WTC11 (cell line): ENCODE data around the gene EFCAB12. TPM values are rescaled to one million over a fixed set of nuclear protein-coding genes. Genes with fewer than 3 reads are reported as not detected.
"Not testable (repeated sequence)": the region's sequence is repeated elsewhere in the genome, so short reads cannot be mapped to it uniquely, and the experiment has no call there.

Experiments used
- ATAC-seq: fragments of 200-7000 bp; cut with Tn5 transposase; 2 replicates; pipeline ENCODE4 v1.10.0; 2021; ENCODE audit warnings: mild to moderate bottlenecking, moderate library complexity
- CTCF ChIA-PET: fragments of 300-600 bp; sonication (Branson Sonifier 250); formaldehyde crosslinking; loops from one replicate; lab custom pipeline; 2021; ENCODE audit warnings: antibody characterized with exemption; lab: Charles Lee
- POLR2A ChIA-PET: fragments of 350-600 bp; sonication (Branson Sonifier 250); formaldehyde crosslinking; loops from one replicate; lab custom pipeline; 2021; ENCODE audit warnings: antibody characterized with exemption; lab: Charles Lee
- DNase-seq: peaks from one replicate; pipeline ENCODE4 v3.0.0; 2021; ENCODE audit warnings: low spot score
- H3K27ac Mint-ChIP-seq: 2 replicates; pipeline ENCODE4 v1.8.0; 2021; ENCODE audit warnings: mixed read lengths
- H3K27me3 Mint-ChIP-seq: 2 replicates; pipeline ENCODE4 v1.8.0; 2021; ENCODE audit warnings: low read depth, mild to moderate bottlenecking, moderate library complexity, mixed read lengths
- H3K36me3 Mint-ChIP-seq: 2 replicates; pipeline ENCODE4 v1.8.0; 2021; ENCODE audit warnings: mixed read lengths
- H3K4me1 Mint-ChIP-seq: 2 replicates; pipeline ENCODE4 v1.8.0; 2022; ENCODE audit warnings: mixed read lengths
- H3K4me3 Mint-ChIP-seq: 2 replicates; pipeline ENCODE4 v1.8.0; 2021; ENCODE audit warnings: mild to moderate bottlenecking, moderate library complexity, mixed read lengths
- H3K9me3 Mint-ChIP-seq: 2 replicates; pipeline ENCODE4 v1.8.0; 2021; ENCODE audit warnings: mixed read lengths
- ATF1 ChIP-seq: sonication (generic); formaldehyde crosslinking; IDR thresholded peaks from 2 replicates; pipeline ENCODE4 v1.8.1; 2023; ENCODE audit warnings: mild to moderate bottlenecking, moderate library complexity, missing genetic modification reagents
- CDX4 ChIP-seq: fragments of 250-450 bp; sonication (Bioruptor Pico); IDR thresholded peaks from 2 replicates; pipeline ENCODE4 v1.9.0; 2021; ENCODE audit warnings: moderate library complexity, mild to moderate bottlenecking, inconsistent platforms, borderline replicate concordance
- CREM ChIP-seq: sonication (generic); formaldehyde crosslinking; IDR thresholded peaks from 2 replicates; pipeline ENCODE4 v1.8.1; 2022; ENCODE audit warnings: mild to moderate bottlenecking, missing genetic modification reagents, moderate library complexity
- ETV6 ChIP-seq: sonication (generic); formaldehyde crosslinking; IDR thresholded peaks from 2 replicates; pipeline ENCODE4 v1.8.1; 2022; ENCODE audit warnings: mild to moderate bottlenecking, missing genetic modification reagents
- FOXP4 ChIP-seq: sonication (generic); formaldehyde crosslinking; IDR thresholded peaks from 2 replicates; pipeline ENCODE4 v1.8.0; 2022; ENCODE audit warnings: mild to moderate bottlenecking, missing genetic modification reagents
- MXD4 ChIP-seq: fragments of 250-450 bp; sonication (Bioruptor Pico); IDR thresholded peaks from 2 replicates; pipeline ENCODE4 v1.8.0; 2021; ENCODE audit warnings: mild to moderate bottlenecking, moderate library complexity, borderline replicate concordance
- NR3C1 ChIP-seq: sonication (generic); formaldehyde crosslinking; conservative IDR thresholded peaks from 2 replicates; pipeline ENCODE4 v1.8.1; 2023; ENCODE audit warnings: low read depth, mild to moderate bottlenecking, missing genetic modification reagents
- TCF7 ChIP-seq: sonication (generic); formaldehyde crosslinking; IDR thresholded peaks from 2 replicates; pipeline ENCODE4 v1.8.0; 2022; ENCODE audit warnings: mild to moderate bottlenecking, low read depth, missing genetic modification reagents, moderate library complexity
- ZBTB21 ChIP-seq: sonication (generic); formaldehyde crosslinking; IDR thresholded peaks from 2 replicates; pipeline ENCODE4 v1.8.1; 2023; ENCODE audit warnings: mild to moderate bottlenecking, missing genetic modification reagents, borderline replicate concordance
- ZNF219 ChIP-seq: sonication (generic); formaldehyde crosslinking; IDR thresholded peaks from 2 replicates; pipeline ENCODE4 v1.8.0; 2023; ENCODE audit warnings: missing genetic modification reagents, mild to moderate bottlenecking, borderline replicate concordance
- total RNA-seq: library from RNA; stranded (reverse); gene quantifications from 3 replicates; pipeline ENCODE4 v1.2.3, GENCODE V29; 2021
- TF ChIP-seq, protein P1 (sequence below): sonication (generic); formaldehyde crosslinking; conservative IDR thresholded peaks from 2 replicates; pipeline ENCODE4 v1.8.1; 2023; ENCODE audit warnings: mild to moderate bottlenecking, low read depth, missing genetic modification reagents, moderate library complexity
- TF ChIP-seq, protein P2 (sequence below): sonication (generic); formaldehyde crosslinking; IDR thresholded peaks from 2 replicates; pipeline ENCODE4 v1.8.0; 2022; ENCODE audit warnings: missing genetic modification reagents
- TF ChIP-seq, protein P3 (sequence below): fragments of 250-450 bp; sonication (Bioruptor Pico); IDR thresholded peaks from 2 replicates; pipeline ENCODE4 v1.9.0; 2021; ENCODE audit warnings: mild to moderate bottlenecking, borderline replicate concordance

The EFCAB12 gene
- total RNA-seq, 1 experiment from 2014 or later: 0.20 TPM

GRCh38 chr3:129413687-129414506 is 14.5 kb downstream of the EFCAB12 start (continued):
- TF ChIP-seq, protein P1, sequence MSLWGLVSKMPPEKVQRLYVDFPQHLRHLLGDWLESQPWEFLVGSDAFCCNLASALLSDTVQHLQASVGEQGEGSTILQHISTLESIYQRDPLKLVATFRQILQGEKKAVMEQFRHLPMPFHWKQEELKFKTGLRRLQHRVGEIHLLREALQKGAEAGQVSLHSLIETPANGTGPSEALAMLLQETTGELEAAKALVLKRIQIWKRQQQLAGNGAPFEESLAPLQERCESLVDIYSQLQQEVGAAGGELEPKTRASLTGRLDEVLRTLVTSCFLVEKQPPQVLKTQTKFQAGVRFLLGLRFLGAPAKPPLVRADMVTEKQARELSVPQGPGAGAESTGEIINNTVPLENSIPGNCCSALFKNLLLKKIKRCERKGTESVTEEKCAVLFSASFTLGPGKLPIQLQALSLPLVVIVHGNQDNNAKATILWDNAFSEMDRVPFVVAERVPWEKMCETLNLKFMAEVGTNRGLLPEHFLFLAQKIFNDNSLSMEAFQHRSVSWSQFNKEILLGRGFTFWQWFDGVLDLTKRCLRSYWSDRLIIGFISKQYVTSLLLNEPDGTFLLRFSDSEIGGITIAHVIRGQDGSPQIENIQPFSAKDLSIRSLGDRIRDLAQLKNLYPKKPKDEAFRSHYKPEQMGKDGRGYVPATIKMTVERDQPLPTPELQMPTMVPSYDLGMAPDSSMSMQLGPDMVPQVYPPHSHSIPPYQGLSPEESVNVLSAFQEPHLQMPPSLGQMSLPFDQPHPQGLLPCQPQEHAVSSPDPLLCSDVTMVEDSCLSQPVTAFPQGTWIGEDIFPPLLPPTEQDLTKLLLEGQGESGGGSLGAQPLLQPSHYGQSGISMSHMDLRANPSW: no peak
- TF ChIP-seq NR3C1 (CRISPR knock-in tag) (no peak), FOXP4 (CRISPR knock-in tag) (no peak), ATF1 (no peak)
- TF ChIP-seq, all 79 proteins: peak for 0

DNA sequence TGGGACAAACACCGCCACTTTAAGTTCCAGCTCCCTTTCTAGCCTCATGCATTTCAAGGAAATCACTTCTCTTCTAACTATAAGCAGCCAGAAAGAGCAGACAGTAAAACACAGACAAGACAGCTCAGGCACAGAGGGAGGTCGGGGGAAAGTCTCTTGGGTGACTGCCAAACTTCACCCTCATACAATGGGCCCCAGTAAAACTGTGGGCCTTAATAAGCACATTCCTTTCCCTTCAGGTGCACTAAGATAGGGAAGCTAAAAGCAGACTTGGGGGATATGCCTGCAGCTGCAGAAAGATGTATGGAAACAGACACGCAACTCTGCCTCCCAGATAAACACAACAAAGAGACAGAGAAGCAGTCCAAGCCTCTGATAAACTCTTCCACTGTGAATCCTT is 15.2 kb downstream of the EFCAB12 start:
- POLR2A ChIA-PET, ATAC-seq, H3K9me3 Mint-ChIP-seq, H3K36me3 Mint-ChIP-seq, H3K27me3 Mint-ChIP-seq, H3K4me1 Mint-ChIP-seq, H3K4me3 Mint-ChIP-seq, H3K27ac Mint-ChIP-seq, DNase-seq: not testable (repeated sequence)
- CTCF ChIA-PET: interaction anchor here (0.5 to 1.8 kb wide), 2 partner anchors 30 to 303 kb away, joined by 3 to 8 read pairs; no protein-coding TSS in a partner anchor

- CTCF ChIA-PET: interaction anchor here (0.5 to 1.8 kb wide), 4 partner anchors 13 to 304 kb away, joined by 3 to 8 read pairs (median 3); no protein-coding TSS in a partner anchor
- H3K36me3 Mint-ChIP-seq: no peaks in the 10 kb centered on the region
- POLR2A ChIA-PET: interaction anchor here (1.2 kb wide), 1 partner anchor 17 kb away, joined by 4 read pairs; no protein-coding TSS in a partner anchor
- no peak for DNase-seq
- no peak for ATAC-seq
- TF ChIP-seq, protein P2, sequence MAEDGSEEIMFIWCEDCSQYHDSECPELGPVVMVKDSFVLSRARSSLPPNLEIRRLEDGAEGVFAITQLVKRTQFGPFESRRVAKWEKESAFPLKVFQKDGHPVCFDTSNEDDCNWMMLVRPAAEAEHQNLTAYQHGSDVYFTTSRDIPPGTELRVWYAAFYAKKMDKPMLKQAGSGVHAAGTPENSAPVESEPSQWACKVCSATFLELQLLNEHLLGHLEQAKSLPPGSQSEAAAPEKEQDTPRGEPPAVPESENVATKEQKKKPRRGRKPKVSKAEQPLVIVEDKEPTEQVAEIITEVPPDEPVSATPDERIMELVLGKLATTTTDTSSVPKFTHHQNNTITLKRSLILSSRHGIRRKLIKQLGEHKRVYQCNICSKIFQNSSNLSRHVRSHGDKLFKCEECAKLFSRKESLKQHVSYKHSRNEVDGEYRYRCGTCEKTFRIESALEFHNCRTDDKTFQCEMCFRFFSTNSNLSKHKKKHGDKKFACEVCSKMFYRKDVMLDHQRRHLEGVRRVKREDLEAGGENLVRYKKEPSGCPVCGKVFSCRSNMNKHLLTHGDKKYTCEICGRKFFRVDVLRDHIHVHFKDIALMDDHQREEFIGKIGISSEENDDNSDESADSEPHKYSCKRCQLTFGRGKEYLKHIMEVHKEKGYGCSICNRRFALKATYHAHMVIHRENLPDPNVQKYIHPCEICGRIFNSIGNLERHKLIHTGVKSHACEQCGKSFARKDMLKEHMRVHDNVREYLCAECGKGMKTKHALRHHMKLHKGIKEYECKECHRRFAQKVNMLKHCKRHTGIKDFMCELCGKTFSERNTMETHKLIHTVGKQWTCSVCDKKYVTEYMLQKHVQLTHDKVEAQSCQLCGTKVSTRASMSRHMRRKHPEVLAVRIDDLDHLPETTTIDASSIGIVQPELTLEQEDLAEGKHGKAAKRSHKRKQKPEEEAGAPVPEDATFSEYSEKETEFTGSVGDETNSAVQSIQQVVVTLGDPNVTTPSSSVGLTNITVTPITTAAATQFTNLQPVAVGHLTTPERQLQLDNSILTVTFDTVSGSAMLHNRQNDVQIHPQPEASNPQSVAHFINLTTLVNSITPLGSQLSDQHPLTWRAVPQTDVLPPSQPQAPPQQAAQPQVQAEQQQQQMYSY (CRISPR knock-in tag): no peak
- TF ChIP-seq MXD4 (CRISPR knock-in tag) (no peak), ETV6 (CRISPR knock-in tag) (no peak), CDX4 (CRISPR knock-in tag) (no peak), ZNF219 (CRISPR knock-in tag) (no peak), ZBTB21 (CRISPR knock-in tag) (no peak), TCF7 (CRISPR knock-in tag) (no peak), CREM (CRISPR knock-in tag) (no peak)
- TF ChIP-seq, protein P3, sequence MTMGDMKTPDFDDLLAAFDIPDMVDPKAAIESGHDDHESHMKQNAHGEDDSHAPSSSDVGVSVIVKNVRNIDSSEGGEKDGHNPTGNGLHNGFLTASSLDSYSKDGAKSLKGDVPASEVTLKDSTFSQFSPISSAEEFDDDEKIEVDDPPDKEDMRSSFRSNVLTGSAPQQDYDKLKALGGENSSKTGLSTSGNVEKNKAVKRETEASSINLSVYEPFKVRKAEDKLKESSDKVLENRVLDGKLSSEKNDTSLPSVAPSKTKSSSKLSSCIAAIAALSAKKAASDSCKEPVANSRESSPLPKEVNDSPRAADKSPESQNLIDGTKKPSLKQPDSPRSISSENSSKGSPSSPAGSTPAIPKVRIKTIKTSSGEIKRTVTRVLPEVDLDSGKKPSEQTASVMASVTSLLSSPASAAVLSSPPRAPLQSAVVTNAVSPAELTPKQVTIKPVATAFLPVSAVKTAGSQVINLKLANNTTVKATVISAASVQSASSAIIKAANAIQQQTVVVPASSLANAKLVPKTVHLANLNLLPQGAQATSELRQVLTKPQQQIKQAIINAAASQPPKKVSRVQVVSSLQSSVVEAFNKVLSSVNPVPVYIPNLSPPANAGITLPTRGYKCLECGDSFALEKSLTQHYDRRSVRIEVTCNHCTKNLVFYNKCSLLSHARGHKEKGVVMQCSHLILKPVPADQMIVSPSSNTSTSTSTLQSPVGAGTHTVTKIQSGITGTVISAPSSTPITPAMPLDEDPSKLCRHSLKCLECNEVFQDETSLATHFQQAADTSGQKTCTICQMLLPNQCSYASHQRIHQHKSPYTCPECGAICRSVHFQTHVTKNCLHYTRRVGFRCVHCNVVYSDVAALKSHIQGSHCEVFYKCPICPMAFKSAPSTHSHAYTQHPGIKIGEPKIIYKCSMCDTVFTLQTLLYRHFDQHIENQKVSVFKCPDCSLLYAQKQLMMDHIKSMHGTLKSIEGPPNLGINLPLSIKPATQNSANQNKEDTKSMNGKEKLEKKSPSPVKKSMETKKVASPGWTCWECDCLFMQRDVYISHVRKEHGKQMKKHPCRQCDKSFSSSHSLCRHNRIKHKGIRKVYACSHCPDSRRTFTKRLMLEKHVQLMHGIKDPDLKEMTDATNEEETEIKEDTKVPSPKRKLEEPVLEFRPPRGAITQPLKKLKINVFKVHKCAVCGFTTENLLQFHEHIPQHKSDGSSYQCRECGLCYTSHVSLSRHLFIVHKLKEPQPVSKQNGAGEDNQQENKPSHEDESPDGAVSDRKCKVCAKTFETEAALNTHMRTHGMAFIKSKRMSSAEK: no peak
- peaks cover 8% of the 10 kb centered on the region; the same call in 1 of the 2 replicates for H3K27me3 Mint-ChIP-seq
- H3K4me1 Mint-ChIP-seq: no peaks in the 10 kb centered on the region
- H3K27ac Mint-ChIP-seq: no peak overlapping the region
- no peaks in the 10 kb centered on the region for H3K9me3 Mint-ChIP-seq
- no peak overlapping the region for H3K4me3 Mint-ChIP-seq
These were observed 15.8 kb downstream of the EFCAB12 start for GRCh38 chr3:129412542-129413198.
